ENCODE measurements around the gene ADAM10.
"Not testable (repeated sequence)": the region's sequence is repeated elsewhere in the genome, so short reads cannot be mapped to it uniquely, and the experiment has no call there.

Gene ADAM10

DNA sequence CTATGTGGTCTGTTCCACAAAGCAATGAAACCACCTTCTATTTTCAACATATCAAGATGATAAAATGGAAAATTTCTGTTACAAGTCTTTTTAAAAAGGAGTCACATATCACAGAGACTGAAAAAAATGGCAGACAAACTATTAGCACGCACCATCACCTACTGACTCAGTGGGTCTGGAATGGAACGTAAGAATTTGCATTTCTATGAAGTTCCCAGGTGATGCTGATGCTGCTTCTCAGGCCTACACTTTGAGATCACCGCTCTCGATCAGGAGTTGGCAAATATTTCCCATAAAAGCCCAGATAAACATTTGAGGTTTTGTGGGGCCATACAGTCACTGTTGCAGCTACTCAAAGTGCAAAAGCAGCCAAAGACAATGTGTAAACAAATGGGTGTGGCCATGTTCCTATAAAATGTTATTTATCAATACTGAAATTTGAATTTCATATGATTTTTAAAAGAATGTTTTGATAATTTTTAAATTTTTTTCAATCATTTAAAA, 142.9 kb downstream of the ADAM10 start:
- Histone ChIP-seq H3K9me2 (replicated peaks; ENCODE audit: low read depth, low read length) (no peaks in the 10 kb centered on the region), H3K79me2 (ENCODE audit: insufficient read depth, low read length) (peaks cover 23% of the 10 kb centered on the region; the same call in 1 of the 2 replicates), H3K36me3 (ENCODE audit: insufficient read depth, low read length) (peaks cover 75% of the 10 kb centered on the region), H3K27me3 (ENCODE audit: insufficient read depth, low read length, poor library complexity, severe bottlenecking) (no peaks in the 10 kb centered on the region), H4K20me1 (ENCODE audit: insufficient read depth, low read length, poor library complexity, severe bottlenecking) (no peaks in the 10 kb centered on the region), H3K4me1 (ENCODE audit: insufficient read depth, low read length, poor library complexity, severe bottlenecking) (peaks cover 36% of the 10 kb centered on the region), H2AFZ (ENCODE audit: low read length) (no peak overlapping the region), H3K9ac (ENCODE audit: low read depth, low read length, poor library complexity, severe bottlenecking) (no peak overlapping the region), H3F3A (ENCODE audit: low read depth) (peaks cover 3% of the 10 kb centered on the region; the same call in 1 of the 2 replicates), H3K9me3 (ENCODE audit: insufficient read depth, low read depth, low read length) (no peaks in the 10 kb centered on the region), H3K4me2 (ENCODE audit: low read depth, low read length, poor library complexity, severe bottlenecking) (no peak overlapping the region), H3K4me3 (ENCODE audit: low read length, poor library complexity, severe bottlenecking) (no peak overlapping the region)
- TF ChIP-seq EZH2phosphoT487 (IDR thresholded peaks at IDR 0.05; ENCODE audit: borderline replicate concordance) (no peak), CTCF (conservative IDR thresholded peaks at IDR 0.05; ENCODE audit: low read length) (no peak)

- TF ChIP-seq CTCF (conservative IDR thresholded peaks at IDR 0.05; ENCODE audit: low read length) (no peak), EZH2phosphoT487 (IDR thresholded peaks at IDR 0.05; ENCODE audit: borderline replicate concordance) (no peak)
- Histone ChIP-seq H3K36me3 (ENCODE audit: insufficient read depth, low read length) (peaks cover 78% of the 10 kb centered on the region), H3K9me3 (ENCODE audit: insufficient read depth, low read depth, low read length) (no peaks in the 10 kb centered on the region)
Observed at GRCh38 chr15:58605931-58606530, 143.5 kb downstream of the ADAM10 start.

GRCh38 chr15:58604455-58604923, 145.0 kb downstream of the ADAM10 start:
- H3K9ac ChIP-seq (ENCODE audit: low read depth, low read length, poor library complexity, severe bottlenecking), result no peak overlapping the region
- H2AFZ ChIP-seq (ENCODE audit: low read length), result no peak overlapping the region
- H3K27me3 ChIP-seq (ENCODE audit: insufficient read depth, low read length, poor library complexity, severe bottlenecking), result no peaks in the 10 kb centered on the region
- no peaks in the 10 kb centered on the region for H3K9me2 ChIP-seq (replicated peaks; ENCODE audit: low read depth, low read length)
- no peak for TF ChIP-seq EZH2phosphoT487 (IDR thresholded peaks at IDR 0.05; ENCODE audit: borderline replicate concordance)
- TF ChIP-seq CTCF (conservative IDR thresholded peaks at IDR 0.05; ENCODE audit: low read length), result no peak
- no peaks in the 10 kb centered on the region for H4K20me1 ChIP-seq (ENCODE audit: insufficient read depth, low read length, poor library complexity, severe bottlenecking)
- peaks cover 3% of the 10 kb centered on the region; the same call in 1 of the 2 replicates for H3F3A ChIP-seq (ENCODE audit: low read depth)
- H3K4me2 ChIP-seq (ENCODE audit: low read depth, low read length, poor library complexity, severe bottlenecking), result no peak overlapping the region
- peaks cover 23% of the 10 kb centered on the region; the same call in 1 of the 2 replicates for H3K79me2 ChIP-seq (ENCODE audit: insufficient read depth, low read length)
- H3K9me3 ChIP-seq (ENCODE audit: insufficient read depth, low read depth, low read length), result no peaks in the 10 kb centered on the region
- H3K36me3 ChIP-seq (ENCODE audit: insufficient read depth, low read length), result peaks cover 69% of the 10 kb centered on the region
- H3K4me1 ChIP-seq (ENCODE audit: insufficient read depth, low read length, poor library complexity, severe bottlenecking), result peaks cover 35% of the 10 kb centered on the region
- H3K4me3 ChIP-seq (ENCODE audit: low read length, poor library complexity, severe bottlenecking), result no peak overlapping the region

More at GRCh38 chr15:58605931-58606530, 143.5 kb downstream of the ADAM10 start:
- H3K79me2 ChIP-seq (ENCODE audit: insufficient read depth, low read length), result peaks cover 23% of the 10 kb centered on the region; the same call in 1 of the 2 replicates
- H3K4me2 ChIP-seq (ENCODE audit: low read depth, low read length, poor library complexity, severe bottlenecking), result no peak overlapping the region
- no peak overlapping the region for H3K4me3 ChIP-seq (ENCODE audit: low read length, poor library complexity, severe bottlenecking)
- H3K9ac ChIP-seq (ENCODE audit: low read depth, low read length, poor library complexity, severe bottlenecking), result no peak overlapping the region
- H4K20me1 ChIP-seq (ENCODE audit: insufficient read depth, low read length, poor library complexity, severe bottlenecking), result no peaks in the 10 kb centered on the region
- peaks cover 3% of the 10 kb centered on the region; the same call in 1 of the 2 replicates for H3F3A ChIP-seq (ENCODE audit: low read depth)
- H3K9me2 ChIP-seq (replicated peaks; ENCODE audit: low read depth, low read length), result no peaks in the 10 kb centered on the region
- no peak overlapping the region for H2AFZ ChIP-seq (ENCODE audit: low read length)
- peaks cover 36% of the 10 kb centered on the region for H3K4me1 ChIP-seq (ENCODE audit: insufficient read depth, low read length, poor library complexity, severe bottlenecking)
- H3K27me3 ChIP-seq (ENCODE audit: insufficient read depth, low read length, poor library complexity, severe bottlenecking), result no peaks in the 10 kb centered on the region

GRCh38 chr15:58603927-58604326, 145.6 kb downstream of the ADAM10 start:
- H4K20me1 ChIP-seq (ENCODE audit: insufficient read depth, low read length, poor library complexity, severe bottlenecking); H3K9me2 ChIP-seq (replicated peaks; ENCODE audit: low read depth, low read length); H3K9ac ChIP-seq (ENCODE audit: low read depth, low read length, poor library complexity, severe bottlenecking); H3K4me3 ChIP-seq (ENCODE audit: low read length, poor library complexity, severe bottlenecking); H3F3A ChIP-seq (ENCODE audit: low read depth); H3K9me3 ChIP-seq (ENCODE audit: insufficient read depth, low read depth, low read length); H3K4me2 ChIP-seq (ENCODE audit: low read depth, low read length, poor library complexity, severe bottlenecking); H2AFZ ChIP-seq (ENCODE audit: low read length); H3K27me3 ChIP-seq (ENCODE audit: insufficient read depth, low read length, poor library complexity, severe bottlenecking): not testable (repeated sequence)
- Histone ChIP-seq H3K79me2 (ENCODE audit: insufficient read depth, low read length) (peaks cover 23% of the 10 kb centered on the region; the same call in 1 of the 2 replicates), H3K4me1 (ENCODE audit: insufficient read depth, low read length, poor library complexity, severe bottlenecking) (peaks cover 29% of the 10 kb centered on the region), H3K36me3 (ENCODE audit: insufficient read depth, low read length) (peaks cover 67% of the 10 kb centered on the region)

Data from Loucy (cell line).